ENCODE data around the gene PHF19. TPM values are rescaled to one million over a fixed set of nuclear protein-coding genes. Genes with fewer than 3 reads are reported as not detected.

The PHF19 gene
- total RNA-seq, 2 donors from 2014 or later: 19.9 to 37.6 TPM

DNA sequence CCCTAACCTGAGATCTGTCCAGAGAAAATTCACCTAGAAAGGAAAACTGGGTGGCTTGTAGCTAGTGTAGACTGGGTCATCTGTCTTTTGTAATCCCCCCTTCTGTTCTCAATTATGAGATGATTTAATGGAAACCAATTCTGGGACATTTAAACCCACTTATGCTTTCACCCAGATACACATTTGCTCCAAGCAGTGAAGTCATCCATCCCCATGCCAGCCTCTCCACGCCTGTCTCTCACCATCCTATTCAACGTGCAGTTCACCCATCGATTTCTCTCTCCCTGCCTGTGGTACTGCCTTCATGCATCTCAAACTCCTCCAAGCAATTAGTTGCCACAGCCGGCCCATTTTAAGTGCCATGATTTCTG lies 1.8 kb downstream of the PHF19 start:
- Histone ChIP-seq H3K27ac (peak overlapping the region; percentile 91 to 92), H3K4me1 (replicated peaks) (no peaks in the 10 kb centered on the region), H3K36me3 (no peaks in the 10 kb centered on the region), H3K4me3 (no peak overlapping the region), H3K27me3 (replicated peaks; ENCODE audit: insufficient read depth) (no peaks in the 10 kb centered on the region), H3K9me3 (no peaks in the 10 kb centered on the region)
- TF ChIP-seq POLR2A (IDR thresholded peaks at IDR 0.05) (no peak), POLR2AphosphoS5 (IDR thresholded peaks at IDR 0.05) (no peak)
- TF ChIP-seq, protein P1, sequence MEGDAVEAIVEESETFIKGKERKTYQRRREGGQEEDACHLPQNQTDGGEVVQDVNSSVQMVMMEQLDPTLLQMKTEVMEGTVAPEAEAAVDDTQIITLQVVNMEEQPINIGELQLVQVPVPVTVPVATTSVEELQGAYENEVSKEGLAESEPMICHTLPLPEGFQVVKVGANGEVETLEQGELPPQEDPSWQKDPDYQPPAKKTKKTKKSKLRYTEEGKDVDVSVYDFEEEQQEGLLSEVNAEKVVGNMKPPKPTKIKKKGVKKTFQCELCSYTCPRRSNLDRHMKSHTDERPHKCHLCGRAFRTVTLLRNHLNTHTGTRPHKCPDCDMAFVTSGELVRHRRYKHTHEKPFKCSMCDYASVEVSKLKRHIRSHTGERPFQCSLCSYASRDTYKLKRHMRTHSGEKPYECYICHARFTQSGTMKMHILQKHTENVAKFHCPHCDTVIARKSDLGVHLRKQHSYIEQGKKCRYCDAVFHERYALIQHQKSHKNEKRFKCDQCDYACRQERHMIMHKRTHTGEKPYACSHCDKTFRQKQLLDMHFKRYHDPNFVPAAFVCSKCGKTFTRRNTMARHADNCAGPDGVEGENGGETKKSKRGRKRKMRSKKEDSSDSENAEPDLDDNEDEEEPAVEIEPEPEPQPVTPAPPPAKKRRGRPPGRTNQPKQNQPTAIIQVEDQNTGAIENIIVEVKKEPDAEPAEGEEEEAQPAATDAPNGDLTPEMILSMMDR (IDR thresholded peaks at IDR 0.05): no peak
- 71% methylated on average over 4 of the region's 4 CpGs for WGBS
- intact Hi-C loops (cut with DNase I): loop anchor here (5.0 to 10.0 kb wide), 2 partner anchors 120 to 197 kb away; partner anchors contain the start of gene CNTRL
- DNase-seq (ENCODE audit: low spot score): no peak

DNA sequence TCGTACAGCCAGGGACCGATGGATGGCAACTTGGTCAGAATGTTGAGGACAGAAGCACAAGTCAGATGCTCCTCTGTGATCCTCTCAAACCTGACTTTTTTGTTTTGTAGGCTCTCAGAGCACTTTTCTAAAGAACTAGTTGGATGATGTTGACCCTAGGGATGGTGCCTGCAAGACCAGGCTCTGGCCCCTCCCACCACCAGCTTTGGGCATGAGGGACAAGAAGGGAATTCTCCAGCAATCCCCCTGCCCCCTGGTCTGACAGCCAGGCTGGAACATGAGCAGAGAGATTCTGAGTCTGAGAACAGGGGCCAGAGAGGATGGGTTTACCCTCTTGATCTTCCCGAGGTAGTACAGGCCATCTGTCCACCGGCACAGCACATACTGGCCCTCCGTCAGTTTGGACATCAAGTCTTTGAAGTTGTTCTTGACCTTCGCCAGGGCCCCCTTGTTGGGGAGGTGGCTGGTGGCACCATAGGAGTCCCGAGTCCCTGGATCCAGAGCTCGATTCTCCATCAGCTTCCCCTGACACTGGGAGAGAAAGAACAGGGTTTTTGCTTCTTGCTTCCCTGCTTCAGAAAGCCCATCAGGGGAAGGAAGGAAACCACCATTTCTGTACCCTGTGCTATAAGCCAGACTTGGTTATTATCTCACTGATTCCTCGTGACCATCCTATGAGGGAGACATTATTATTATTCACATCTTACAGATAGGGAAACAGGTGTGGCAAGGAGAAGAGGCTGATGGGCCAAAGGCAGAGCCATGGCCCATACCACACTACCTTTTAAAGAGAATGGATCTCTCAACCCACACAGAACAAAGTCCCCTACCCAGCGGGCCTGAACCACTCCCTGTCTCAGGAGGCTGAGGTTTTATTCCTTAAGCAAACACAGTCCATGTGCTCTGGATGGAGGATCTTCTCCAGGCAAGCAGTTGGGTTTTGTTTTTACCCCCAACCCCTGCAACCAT lies 2.5 kb downstream of the PHF19 start:
- no peaks in the 10 kb centered on the region for H3K4me1 ChIP-seq (replicated peaks)
- no peaks in the 10 kb centered on the region for H3K27me3 ChIP-seq (replicated peaks; ENCODE audit: insufficient read depth)
- DNase-seq (ENCODE audit: low spot score): no peak
- no peak overlapping the region for H3K27ac ChIP-seq
- intact Hi-C loops (cut with DNase I): loop anchor here (5.0 to 10.0 kb wide), 2 partner anchors 120 to 198 kb away; partner anchors contain the start of gene CNTRL
- 91% methylated on average over 10 of the region's 10 CpGs for WGBS
- no peak overlapping the region for H3K4me3 ChIP-seq
- no peaks in the 10 kb centered on the region for H3K36me3 ChIP-seq
- TF ChIP-seq POLR2A (IDR thresholded peaks at IDR 0.05) (no peak), POLR2AphosphoS5 (IDR thresholded peaks at IDR 0.05) (no peak)
- TF ChIP-seq, protein P1 (IDR thresholded peaks at IDR 0.05): no peak
- H3K9me3 ChIP-seq: no peaks in the 10 kb centered on the region

DNA sequence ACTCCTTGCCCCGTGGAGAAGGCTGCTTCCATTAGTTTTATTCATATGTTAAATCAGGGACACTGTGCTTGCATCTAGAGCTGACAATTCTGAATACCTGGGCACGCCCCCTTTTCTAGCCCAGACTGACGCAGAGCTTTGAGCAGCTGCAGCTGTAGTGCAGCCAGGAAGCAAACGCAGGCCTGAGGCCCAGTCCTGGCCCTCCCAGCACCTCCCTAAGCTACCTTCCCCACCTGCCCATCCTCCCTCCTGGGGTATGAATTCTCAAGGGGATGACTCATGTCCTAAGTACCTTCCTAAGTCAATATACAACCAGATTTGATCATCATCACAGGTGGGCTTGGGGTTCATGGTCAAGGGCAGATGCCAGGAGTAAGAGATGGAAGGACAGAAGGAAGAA lies 3.5 kb downstream of the PHF19 start:
- no peaks in the 10 kb centered on the region for H3K36me3 ChIP-seq
- no peak overlapping the region for H3K4me3 ChIP-seq
- no peaks in the 10 kb centered on the region for H3K27me3 ChIP-seq (replicated peaks; ENCODE audit: insufficient read depth)
- WGBS: 62% methylated on average over 4 of the region's 4 CpGs
- TF ChIP-seq POLR2AphosphoS5 (IDR thresholded peaks at IDR 0.05): no peak
- TF ChIP-seq POLR2A (IDR thresholded peaks at IDR 0.05): no peak
- TF ChIP-seq, protein P1 (IDR thresholded peaks at IDR 0.05): no peak
- H3K4me1 ChIP-seq (replicated peaks): no peaks in the 10 kb centered on the region
- DNase-seq (ENCODE audit: low spot score): no peak
- no peaks in the 10 kb centered on the region for H3K9me3 ChIP-seq
- H3K27ac ChIP-seq: no peak overlapping the region
- intact Hi-C loops (cut with DNase I): loop anchor here (10.0 kb wide), 1 partner anchor 119 kb away; no protein-coding TSS in a partner anchor

DNA sequence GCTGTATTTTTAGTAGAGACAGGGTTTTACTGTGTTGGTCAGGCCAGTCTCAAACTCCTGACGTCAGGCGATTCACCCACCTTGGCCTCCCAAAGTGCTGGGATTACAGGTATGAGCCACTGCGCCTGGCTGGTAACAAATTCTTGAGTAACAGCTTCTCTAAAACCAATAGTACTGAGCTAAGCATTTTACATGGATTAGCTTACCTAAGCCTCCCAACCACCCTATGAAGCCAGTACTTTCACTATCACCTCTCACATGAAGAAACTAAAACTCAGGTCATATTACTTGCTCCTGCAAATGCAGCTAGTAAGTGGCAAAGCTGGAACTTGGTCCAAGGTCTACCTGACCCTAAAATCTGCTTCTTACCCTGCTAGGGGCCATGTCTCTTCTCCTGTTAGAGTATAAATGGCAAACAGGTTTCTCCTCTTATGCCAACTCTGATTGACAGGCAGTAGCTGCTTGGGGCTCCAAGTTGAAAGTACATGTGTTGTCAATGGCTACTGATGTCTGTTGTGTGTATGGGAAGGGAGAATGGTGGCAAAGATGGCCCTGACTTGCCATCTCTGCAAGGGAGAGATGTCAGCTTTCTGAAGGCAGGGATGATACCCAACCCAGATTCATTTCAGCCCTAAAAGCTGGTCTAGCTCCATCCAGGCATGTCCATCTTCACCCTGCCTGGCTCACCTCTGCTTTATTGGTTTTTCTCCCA lies 4.0 kb downstream of the PHF19 start:
- Histone ChIP-seq H3K27me3 (replicated peaks; ENCODE audit: insufficient read depth) (no peaks in the 10 kb centered on the region), H3K36me3 (no peaks in the 10 kb centered on the region), H3K4me1 (replicated peaks) (no peaks in the 10 kb centered on the region), H3K27ac (no peak overlapping the region), H3K9me3 (no peaks in the 10 kb centered on the region), H3K4me3 (no peak overlapping the region)
- 93% methylated on average over 3 of the region's 3 CpGs for WGBS
- TF ChIP-seq, protein P1 (IDR thresholded peaks at IDR 0.05): no peak
- TF ChIP-seq POLR2A (IDR thresholded peaks at IDR 0.05) (no peak), POLR2AphosphoS5 (IDR thresholded peaks at IDR 0.05) (no peak)
- intact Hi-C loops (cut with DNase I): loop anchor here (10.0 kb wide), 1 partner anchor 118 kb away; no protein-coding TSS in a partner anchor
- no peak for DNase-seq (ENCODE audit: low spot score)
